NT2/D1 (cell line): ENCODE results near the gene SGSM2.

ENCODE experiments used
- YY1 ChIP-seq: IDR thresholded peaks from 2 replicates; pipeline ENCODE4 v1.6.1; 2011; ENCODE audit not compliant: insufficient read length, insufficient read depth
- ZNF274 ChIP-seq: IDR thresholded peaks from 2 replicates; pipeline ENCODE4 v1.6.1; 2011; ENCODE audit warnings: mild to moderate bottlenecking, low read depth, low read length

- TF ChIP-seq ZNF274, result no peak
- TF ChIP-seq YY1, result no peak
Measured at GRCh38 chr17:2415081-2415480, 77.8 kb downstream of the SGSM2 start.
